ENCODE measurements around the gene LRP1.

The LRP1 gene

DNA sequence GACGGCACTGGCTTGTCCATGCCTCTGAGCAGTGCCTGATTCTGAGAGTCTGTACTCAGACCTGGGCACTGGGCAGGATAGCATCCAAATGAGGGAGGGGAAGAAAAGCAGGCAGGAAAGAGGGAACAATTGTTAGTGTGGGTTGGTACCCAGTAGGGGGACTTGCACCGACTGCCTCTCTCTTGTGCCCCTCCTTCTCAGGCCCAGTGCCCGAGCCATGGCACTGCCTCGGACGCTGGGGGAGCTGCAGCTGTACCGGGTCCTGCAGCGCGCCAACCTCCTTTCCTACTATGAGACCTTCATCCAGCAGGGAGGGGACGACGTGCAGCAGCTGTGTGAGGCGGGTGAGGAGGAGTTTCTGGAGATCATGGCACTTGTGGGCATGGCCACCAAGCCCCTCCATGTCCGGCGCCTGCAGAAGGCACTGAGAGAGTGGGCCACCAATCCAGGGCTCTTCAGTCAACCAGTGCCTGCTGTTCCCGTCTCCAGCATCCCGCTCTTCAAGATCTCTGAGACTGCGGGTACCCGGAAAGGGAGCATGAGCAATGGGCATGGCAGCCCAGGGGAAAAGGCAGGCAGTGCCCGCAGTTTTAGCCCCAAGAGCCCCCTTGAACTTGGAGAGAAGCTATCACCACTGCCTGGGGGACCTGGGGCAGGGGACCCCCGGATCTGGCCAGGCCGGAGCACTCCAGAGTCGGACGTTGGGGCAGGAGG is 37.2 kb upstream of the LRP1 start:
- Mint-ChIP-seq H3K9me3 (no peaks in the 10 kb centered on the region), H3K36me3 (ENCODE audit: low read depth) (peaks cover 70% of the 10 kb centered on the region), H3K4me3 (peak overlapping the region; percentile 91), H3K27me3 (no peaks in the 10 kb centered on the region), H3K27ac (peak overlapping the region; percentile 96), H3K4me1 (ENCODE audit: low read depth) (peaks cover 77% of the 10 kb centered on the region)
- no peak for DNase-seq

DNA sequence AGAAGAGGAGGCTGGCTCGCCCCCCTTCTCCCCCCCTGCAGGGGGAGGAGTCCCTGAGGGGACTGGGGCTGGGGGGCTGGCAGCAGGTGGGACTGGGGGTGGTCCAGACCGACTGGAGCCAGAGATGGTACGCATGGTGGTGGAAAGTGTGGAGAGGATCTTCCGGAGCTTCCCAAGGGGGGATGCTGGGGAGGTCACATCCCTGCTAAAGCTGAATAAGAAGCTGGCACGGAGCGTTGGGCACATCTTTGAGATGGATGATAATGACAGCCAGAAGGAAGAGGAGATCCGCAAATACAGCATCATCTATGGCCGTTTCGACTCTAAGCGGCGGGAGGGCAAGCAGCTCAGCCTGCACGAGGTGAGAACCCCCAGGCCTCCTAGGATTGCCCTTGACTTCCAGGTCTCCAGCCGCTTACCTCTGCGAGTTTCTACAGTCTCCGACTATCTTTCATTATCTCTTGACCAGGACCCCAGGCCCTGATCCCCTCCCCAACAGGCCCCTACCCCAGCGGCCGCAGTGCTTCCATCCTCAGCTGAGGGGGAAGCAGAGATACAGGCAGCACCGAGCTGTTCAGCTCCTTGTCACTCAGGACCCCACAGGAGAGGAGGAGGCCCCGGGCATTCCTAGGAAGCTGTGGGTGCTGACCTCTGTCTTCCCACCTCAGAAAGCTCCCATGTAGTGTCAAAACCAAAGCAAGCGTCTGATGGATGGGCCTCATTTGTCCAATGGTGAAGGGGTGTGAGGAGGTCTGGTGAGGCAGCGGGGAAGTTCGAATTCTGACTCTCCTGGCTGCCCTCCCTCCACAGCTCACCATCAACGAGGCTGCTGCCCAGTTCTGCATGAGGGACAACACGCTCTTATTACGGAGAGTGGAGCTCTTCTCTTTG is 36.4 kb upstream of the LRP1 start:
- H3K27me3 Mint-ChIP-seq = no peaks in the 10 kb centered on the region
- peaks cover 75% of the 10 kb centered on the region for H3K4me1 Mint-ChIP-seq (ENCODE audit: low read depth)
- H3K27ac Mint-ChIP-seq = peak overlapping the region; percentile 96
- peak overlapping the region; percentile 73 for H3K4me3 Mint-ChIP-seq
- DNase-seq = peak; percentile 30
- peaks cover 74% of the 10 kb centered on the region for H3K36me3 Mint-ChIP-seq (ENCODE audit: low read depth)
- no peaks in the 10 kb centered on the region for H3K9me3 Mint-ChIP-seq

DNA sequence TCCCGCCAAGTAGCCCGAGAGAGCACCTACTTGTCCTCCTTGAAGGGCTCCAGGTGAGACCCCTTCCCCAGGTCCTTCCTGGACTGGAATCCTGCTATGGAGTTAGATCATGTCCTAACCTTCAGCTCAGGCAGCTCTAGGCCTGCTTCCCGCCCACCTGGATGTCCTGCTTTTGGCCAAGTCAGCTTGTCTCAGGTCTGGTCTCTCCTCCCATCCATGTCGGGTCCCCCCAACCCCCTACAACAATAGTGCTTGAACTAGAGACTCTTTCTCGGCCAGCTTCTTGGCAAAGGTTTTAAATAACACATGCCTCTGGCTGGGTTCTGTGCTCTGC is 35.8 kb upstream of the LRP1 start:
- Mint-ChIP-seq H3K9me3 (no peaks in the 10 kb centered on the region), H3K27ac (peak overlapping the region; percentile 96), H3K4me3 (peak overlapping the region; percentile 73), H3K27me3 (no peaks in the 10 kb centered on the region), H3K4me1 (ENCODE audit: low read depth) (peaks cover 76% of the 10 kb centered on the region), H3K36me3 (ENCODE audit: low read depth) (peaks cover 78% of the 10 kb centered on the region)
- DNase-seq = peak; percentile 39

DNA sequence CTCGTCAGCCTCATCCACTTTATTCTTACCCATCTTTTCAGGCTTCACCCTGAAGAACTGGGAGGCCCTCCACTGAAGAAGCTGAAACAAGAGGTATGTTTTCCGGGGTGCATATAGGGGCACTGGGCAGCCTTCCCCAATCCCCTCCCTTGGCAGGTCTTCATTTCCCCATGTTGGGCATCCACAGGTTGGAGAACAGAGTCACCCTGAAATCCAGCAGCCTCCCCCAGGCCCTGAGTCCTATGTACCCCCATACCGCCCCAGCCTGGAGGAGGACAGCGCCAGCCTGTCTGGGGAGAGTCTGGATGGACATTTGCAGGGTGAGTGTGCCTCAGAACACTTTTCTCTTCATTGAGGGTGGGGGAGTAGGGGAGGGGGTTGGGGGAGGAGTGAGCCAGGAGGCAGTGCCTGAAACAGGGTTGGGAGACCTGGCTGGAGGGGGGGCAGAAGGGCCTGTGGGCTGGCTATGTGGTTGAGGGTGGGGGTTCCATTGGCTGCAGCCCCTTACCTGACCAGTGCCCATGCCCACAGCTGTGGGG is 35.3 kb upstream of the LRP1 start:
- Mint-ChIP-seq H3K4me3 (peak overlapping the region; percentile 73), H3K9me3 (no peaks in the 10 kb centered on the region), H3K27ac (peak overlapping the region; percentile 96), H3K27me3 (no peaks in the 10 kb centered on the region), H3K36me3 (ENCODE audit: low read depth) (peaks cover 83% of the 10 kb centered on the region), H3K4me1 (ENCODE audit: low read depth) (peaks cover 74% of the 10 kb centered on the region)
- no peak for DNase-seq

DNA sequence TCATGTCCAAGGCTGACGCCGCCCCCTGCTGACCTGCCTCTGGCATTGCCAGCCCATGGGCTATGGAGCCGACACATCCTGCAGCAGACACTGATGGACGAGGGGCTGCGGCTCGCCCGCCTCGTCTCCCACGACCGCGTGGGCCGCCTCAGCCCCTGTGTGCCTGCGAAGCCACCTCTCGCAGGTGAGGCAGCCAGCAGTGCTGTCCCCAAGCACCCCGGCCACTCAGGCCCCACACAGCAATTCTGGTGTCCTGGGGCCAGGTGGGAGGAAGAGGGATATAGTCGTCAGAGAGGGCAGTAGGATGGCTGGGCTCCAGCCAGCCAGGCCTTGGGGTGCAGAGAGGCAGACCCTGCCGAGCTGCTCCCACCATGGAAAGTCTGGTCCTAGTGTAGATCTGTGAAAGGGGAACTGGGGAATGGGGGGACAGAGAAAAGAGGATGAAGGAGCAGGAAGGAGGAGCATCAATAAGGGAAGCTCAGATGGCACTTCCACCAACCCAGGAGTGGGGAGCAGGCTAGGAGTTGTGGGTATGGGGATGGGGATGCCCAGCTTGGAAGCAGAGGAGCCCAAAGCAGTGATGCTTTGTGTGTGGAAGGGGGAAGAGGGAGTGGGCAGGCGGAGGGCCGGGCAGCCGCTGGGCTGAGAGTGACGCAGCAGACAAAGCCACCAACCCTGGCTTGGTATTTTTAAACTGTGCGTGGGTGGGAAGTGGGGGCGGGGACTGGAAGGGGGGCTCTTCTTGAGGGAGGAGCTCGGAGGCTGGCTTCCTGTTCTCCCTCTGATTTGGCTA is 34.7 kb upstream of the LRP1 start:
- H3K4me1 Mint-ChIP-seq (ENCODE audit: low read depth) = peaks cover 70% of the 10 kb centered on the region
- no peaks in the 10 kb centered on the region for H3K9me3 Mint-ChIP-seq
- peak overlapping the region; percentile 96 for H3K27ac Mint-ChIP-seq
- no peaks in the 10 kb centered on the region for H3K27me3 Mint-ChIP-seq
- peaks cover 88% of the 10 kb centered on the region for H3K36me3 Mint-ChIP-seq (ENCODE audit: low read depth)
- H3K4me3 Mint-ChIP-seq = peak overlapping the region; percentile 73
- DNase-seq = peak; percentile 80

DNA sequence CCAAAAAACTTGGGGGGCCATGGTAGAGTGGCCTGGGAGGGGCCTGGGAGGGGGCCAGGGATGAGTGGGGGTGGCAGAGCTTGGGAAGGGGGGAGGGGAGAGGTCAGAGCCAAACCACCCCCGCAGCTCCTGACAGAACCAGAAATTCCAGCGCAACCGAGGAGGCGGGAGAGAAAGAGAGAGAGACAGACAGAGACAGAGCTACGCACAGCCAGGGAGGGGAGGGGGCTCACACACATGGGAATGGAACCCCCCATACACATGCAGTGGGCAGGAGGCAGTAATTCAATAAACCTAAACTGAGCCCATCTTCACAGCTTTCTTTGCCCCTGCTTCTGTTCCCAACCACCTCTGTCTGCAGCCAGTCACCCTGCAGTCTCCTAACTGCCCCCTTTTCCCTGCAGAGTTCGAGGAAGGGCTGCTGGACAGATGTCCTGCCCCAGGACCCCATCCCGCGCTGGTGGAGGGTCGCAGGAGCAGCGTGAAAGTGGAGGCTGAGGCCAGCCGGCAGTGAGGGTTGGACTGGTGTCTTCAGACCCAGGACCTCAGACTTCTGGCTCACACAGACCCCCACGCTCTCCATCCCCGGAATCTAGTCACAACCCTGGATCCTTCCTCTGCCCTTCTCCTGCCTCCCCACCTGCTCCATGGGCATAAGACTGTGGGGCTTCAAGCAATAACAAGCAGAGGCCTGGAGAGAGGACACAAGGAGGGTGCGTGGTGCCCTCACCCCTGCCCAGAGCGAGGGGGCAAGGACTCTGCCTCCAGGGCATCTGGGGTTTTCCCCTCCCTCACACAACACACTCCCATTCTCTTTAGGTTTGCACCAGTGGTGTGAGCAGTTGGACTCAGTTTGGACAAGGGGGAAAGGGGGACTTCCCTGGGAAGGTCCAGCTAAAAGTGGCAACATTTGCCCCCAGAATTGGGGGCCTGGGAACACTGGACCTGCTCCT is 33.8 kb upstream of the LRP1 start:
- peaks cover 75% of the 10 kb centered on the region for H3K4me1 Mint-ChIP-seq (ENCODE audit: low read depth)

DNA sequence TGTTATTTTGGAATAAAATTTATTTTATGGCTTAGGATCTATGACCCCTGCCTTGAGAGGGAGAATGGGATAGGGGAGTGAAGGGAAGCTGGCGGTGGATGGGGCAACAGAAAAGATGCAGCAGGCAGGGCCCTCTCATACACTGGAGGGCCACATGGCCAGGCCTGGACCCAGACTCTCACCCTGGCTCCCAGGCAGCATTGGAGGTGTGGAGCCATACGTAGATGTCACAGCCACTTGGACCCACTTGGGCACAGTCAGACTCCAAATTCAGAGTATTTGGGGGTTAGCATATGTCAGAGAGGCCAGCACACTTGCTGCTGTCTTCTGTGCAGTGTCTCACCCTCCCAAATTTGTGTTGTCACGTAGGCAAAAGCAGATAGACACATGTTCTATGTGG is 32.8 kb upstream of the LRP1 start:
- peak overlapping the region; percentile 96 for H3K27ac Mint-ChIP-seq
- H3K4me3 Mint-ChIP-seq = no peak overlapping the region
- H3K27me3 Mint-ChIP-seq = no peaks in the 10 kb centered on the region
- H3K36me3 Mint-ChIP-seq (ENCODE audit: low read depth) = peaks cover 96% of the 10 kb centered on the region
- no peaks in the 10 kb centered on the region for H3K9me3 Mint-ChIP-seq
- no peak for DNase-seq
- peaks cover 74% of the 10 kb centered on the region for H3K4me1 Mint-ChIP-seq (ENCODE audit: low read depth)

More for the DNA sequence above, 33.8 kb upstream of the LRP1 start:
- peaks cover 94% of the 10 kb centered on the region for H3K36me3 Mint-ChIP-seq (ENCODE audit: low read depth)
- DNase-seq = no peak
- H3K27ac Mint-ChIP-seq = peak overlapping the region; percentile 96
- H3K4me3 Mint-ChIP-seq = peak overlapping the region; percentile 23
- H3K27me3 Mint-ChIP-seq = no peaks in the 10 kb centered on the region
- no peaks in the 10 kb centered on the region for H3K9me3 Mint-ChIP-seq

DNA sequence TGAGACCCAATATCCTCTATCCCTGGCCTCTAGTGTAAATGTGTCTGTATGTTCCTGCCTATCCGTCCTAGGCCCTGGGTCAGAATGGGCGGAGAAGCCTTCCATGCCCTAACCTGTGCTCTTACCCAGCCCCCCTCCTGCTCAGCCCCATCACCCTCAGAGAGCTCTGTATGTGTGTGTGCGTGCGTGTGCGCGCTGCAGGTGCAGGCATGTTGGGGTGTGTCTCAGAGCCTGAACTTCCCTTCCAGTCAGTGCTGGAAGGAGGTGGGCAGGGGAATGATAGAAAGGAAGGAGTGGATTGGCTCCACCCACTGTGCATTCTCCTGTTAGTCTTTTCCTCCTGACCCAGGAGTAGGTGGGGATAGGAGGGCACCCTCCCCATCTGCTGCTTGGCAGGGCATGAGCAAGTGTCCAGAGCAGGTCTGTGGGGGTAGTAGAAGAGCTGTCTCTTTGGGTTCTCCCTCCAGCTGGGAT is 32.1 kb upstream of the LRP1 start:
- Mint-ChIP-seq H3K27ac (peak overlapping the region; percentile 96), H3K27me3 (no peaks in the 10 kb centered on the region), H3K9me3 (no peaks in the 10 kb centered on the region), H3K4me1 (ENCODE audit: low read depth) (peaks cover 67% of the 10 kb centered on the region), H3K4me3 (no peak overlapping the region), H3K36me3 (ENCODE audit: low read depth) (peaks cover 95% of the 10 kb centered on the region)
- DNase-seq = peak; percentile 30

DNA sequence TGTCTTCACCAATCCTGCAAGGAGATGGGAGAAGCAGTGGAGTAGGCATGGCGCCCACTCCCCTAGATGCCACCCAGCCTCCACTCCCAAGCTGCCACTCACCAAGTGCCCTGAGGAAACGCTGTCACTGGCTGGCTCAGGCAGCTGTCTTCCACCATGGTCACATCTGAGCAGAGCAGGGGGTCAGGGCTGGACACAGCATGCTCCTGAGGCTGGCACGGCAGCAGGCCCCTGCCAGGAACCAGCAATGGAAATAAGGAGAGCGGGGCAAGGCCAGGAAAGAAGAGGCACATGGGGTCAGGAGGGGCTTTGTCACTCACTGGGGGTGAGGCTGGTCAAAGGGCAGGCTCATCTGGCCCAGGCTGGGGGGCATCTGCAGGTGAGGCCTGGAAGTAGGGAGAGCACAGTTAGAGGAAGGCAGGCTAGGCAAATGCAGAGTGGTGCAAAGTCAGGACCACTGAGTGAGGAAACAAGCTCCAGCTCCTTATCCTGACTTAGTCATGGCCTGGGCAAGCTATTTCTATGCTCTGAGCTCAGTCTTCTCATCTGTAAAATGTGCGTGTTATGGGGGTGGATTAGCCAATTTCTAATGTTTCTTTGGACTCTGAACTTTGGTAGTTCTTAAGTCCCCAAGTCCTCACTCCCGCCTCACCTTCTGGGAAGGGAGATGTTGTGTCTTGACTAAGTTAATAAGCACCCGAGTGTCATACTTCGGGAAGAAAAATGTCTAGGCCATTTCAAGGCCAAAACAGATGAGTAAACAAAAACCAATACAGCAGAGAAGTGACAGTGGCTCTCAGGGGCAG is 31.3 kb upstream of the LRP1 start:
- peaks cover 95% of the 10 kb centered on the region for H3K36me3 Mint-ChIP-seq (ENCODE audit: low read depth)
- no peak overlapping the region for H3K4me3 Mint-ChIP-seq
- peaks cover 62% of the 10 kb centered on the region for H3K4me1 Mint-ChIP-seq (ENCODE audit: low read depth)
- H3K27ac Mint-ChIP-seq = peak overlapping the region; percentile 96
- DNase-seq = peak; percentile 27
- no peaks in the 10 kb centered on the region for H3K27me3 Mint-ChIP-seq
- H3K9me3 Mint-ChIP-seq = no peaks in the 10 kb centered on the region

DNA sequence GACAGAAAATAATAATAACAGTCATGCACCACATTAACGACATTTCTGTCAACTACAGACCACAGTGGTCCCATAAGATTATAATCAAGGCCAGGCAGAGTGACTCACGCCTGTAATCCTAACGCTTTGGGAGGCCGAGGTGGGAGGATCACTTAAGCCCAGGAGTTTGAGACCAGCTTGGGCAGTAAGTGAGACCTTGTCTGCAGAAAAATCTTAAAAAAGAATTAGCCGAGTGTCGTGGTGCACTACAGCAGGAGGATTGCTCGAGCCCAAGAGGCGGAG is 30.8 kb upstream of the LRP1 start:
- H3K4me3 Mint-ChIP-seq = no peak overlapping the region
- DNase-seq = no peak
- no peaks in the 10 kb centered on the region for H3K27me3 Mint-ChIP-seq
- H3K27ac Mint-ChIP-seq = peak overlapping the region; percentile 96
- no peaks in the 10 kb centered on the region for H3K9me3 Mint-ChIP-seq
- peaks cover 62% of the 10 kb centered on the region for H3K4me1 Mint-ChIP-seq (ENCODE audit: low read depth)
- H3K36me3 Mint-ChIP-seq (ENCODE audit: low read depth) = peaks cover 95% of the 10 kb centered on the region

DNA sequence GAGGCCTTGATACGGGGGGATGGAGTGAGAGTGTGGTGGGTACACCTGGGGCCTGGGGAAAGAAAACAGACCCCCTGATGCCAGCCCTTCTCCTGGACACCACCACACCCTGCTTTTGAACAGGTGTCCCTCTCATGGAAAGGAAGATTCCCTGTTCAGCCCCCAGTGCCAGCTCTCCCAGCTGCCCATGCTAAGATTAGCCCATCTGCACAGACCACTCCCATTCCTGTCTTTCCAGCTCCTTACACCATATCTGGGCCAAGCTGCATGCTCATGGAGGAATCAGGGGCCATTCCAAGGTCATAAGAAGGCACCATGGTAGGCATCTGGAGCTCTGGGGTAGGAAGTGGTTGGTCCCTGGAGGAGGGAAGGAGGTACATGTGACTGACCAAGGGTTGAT is 29.7 kb upstream of the LRP1 start:
- Mint-ChIP-seq H3K27ac (peak overlapping the region; percentile 76), H3K4me1 (ENCODE audit: low read depth) (peaks cover 56% of the 10 kb centered on the region), H3K36me3 (ENCODE audit: low read depth) (peaks cover 93% of the 10 kb centered on the region), H3K9me3 (no peaks in the 10 kb centered on the region), H3K4me3 (no peak overlapping the region), H3K27me3 (no peaks in the 10 kb centered on the region)
- DNase-seq = no peak

DNA sequence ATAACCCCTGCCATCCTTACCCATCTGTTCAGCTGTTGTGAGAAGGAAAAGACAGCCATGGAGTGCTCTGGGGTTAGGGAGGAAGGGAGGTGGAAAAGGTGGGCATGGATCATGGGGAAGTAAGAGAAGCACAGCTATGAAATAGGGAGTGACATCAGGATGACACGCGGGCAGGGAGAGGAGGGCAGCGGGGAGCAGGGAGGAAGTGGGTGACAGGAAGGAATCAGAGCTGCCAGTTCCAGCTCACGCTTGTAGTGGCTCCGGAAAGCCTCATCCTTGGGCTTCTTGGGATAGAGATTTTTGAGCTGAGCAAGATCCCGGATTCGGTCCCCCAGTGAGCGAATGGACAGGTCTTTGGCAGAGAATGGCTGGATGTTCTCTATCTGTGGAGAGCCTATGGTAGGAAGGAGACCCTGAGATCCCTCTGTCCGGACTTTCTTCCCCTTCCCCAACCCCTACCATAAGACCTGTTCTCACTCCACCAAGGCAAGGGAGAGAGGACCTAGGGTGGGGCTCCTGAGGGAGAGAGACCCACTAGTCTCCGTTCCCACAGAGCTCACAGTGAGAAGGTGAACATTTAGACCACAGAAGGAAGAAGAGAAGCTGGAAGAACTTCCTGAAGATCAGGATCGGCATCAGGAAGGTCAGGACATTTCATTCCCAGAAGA is 29.1 kb upstream of the LRP1 start:
- no peak overlapping the region for H3K4me3 Mint-ChIP-seq
- H3K9me3 Mint-ChIP-seq = no peaks in the 10 kb centered on the region
- no peak for DNase-seq
- H3K27ac Mint-ChIP-seq = peak overlapping the region; percentile 76
- H3K36me3 Mint-ChIP-seq (ENCODE audit: low read depth) = peaks cover 96% of the 10 kb centered on the region
- no peaks in the 10 kb centered on the region for H3K27me3 Mint-ChIP-seq
- peaks cover 57% of the 10 kb centered on the region for H3K4me1 Mint-ChIP-seq (ENCODE audit: low read depth)
